Stimulated activated naive CD8-positive, alpha-beta T cell treated with anti-CD3 and anti-CD28 coated beads, Interleukin-15, amount 100 ng/mL, for 72 hours (primary cell): ENCODE measurements around the gene PTRH2.

Experiments used
- ATAC-seq: fragments of 150-1000 bp; cut with Tn5 transposase; 2 replicates; pipeline ENCODE4 v1.10.0; 2021; ENCODE audit warnings: mild to moderate bottlenecking, moderate library complexity
- DNase-seq, 2 donors: peaks; one replicate each; pipeline ENCODE4 v3.0.0; 2021 to 2022
- H3K27ac Mint-ChIP-seq, 2 donors: one replicate each; pipeline ENCODE4 v1.8.0; 2022; ENCODE audit warnings: mild to moderate bottlenecking in 2 of 2, mixed read lengths in 2 of 2, moderate library complexity in 2 of 2
- H3K27me3 Mint-ChIP-seq: one replicate; pipeline ENCODE4 v1.8.0; 2022; ENCODE audit warnings: mixed read lengths
- H3K4me1 Mint-ChIP-seq: one replicate; pipeline ENCODE4 v1.8.0; 2022; ENCODE audit warnings: mild to moderate bottlenecking, mixed read lengths
- H3K4me3 Mint-ChIP-seq, 2 donors: one replicate each; pipeline ENCODE4 v1.8.0; 2022; ENCODE audit warnings: mild to moderate bottlenecking in 2 of 2, mixed read lengths in 2 of 2, moderate library complexity in 1 of 2
- H3K9me3 Mint-ChIP-seq, 2 donors: one replicate each; pipeline ENCODE4 v1.8.0; 2022; ENCODE audit warnings: mixed read lengths in 2 of 2

Gene PTRH2

GRCh38 chr17:59696682-59697277 is 10.4 kb downstream of the PTRH2 start:
- Mint-ChIP-seq H3K4me1 (peaks cover 60% of the 10 kb centered on the region), H3K27me3 (no peaks in the 10 kb centered on the region), H3K9me3 (no peaks in the 10 kb centered on the region), H3K27ac (peak overlapping the region; percentile 92 to 94), H3K4me3 (no peak overlapping the region)
- DNase-seq (no peak), ATAC-seq (no peak)

GRCh38 chr17:59695945-59696681 is 11.1 kb downstream of the PTRH2 start:
- peak overlapping the region; percentile 92 to 94 for H3K27ac Mint-ChIP-seq
- ATAC-seq = peak; percentile 57
- H3K27me3 Mint-ChIP-seq = no peaks in the 10 kb centered on the region
- H3K4me3 Mint-ChIP-seq = no peak overlapping the region
- H3K4me1 Mint-ChIP-seq = peaks cover 53% of the 10 kb centered on the region
- no peaks in the 10 kb centered on the region for H3K9me3 Mint-ChIP-seq
- no peak for DNase-seq

- ATAC-seq = no peak
- no peak for DNase-seq
- no peaks in the 10 kb centered on the region for H3K27me3 Mint-ChIP-seq
- peak overlapping the region; percentile 57 to 93 for H3K27ac Mint-ChIP-seq
- no peaks in the 10 kb centered on the region for H3K9me3 Mint-ChIP-seq
- H3K4me3 Mint-ChIP-seq = no peak overlapping the region
- H3K4me1 Mint-ChIP-seq = peaks cover 36% of the 10 kb centered on the region
Observed at GRCh38 chr17:59694344-59694743, 12.9 kb downstream of the PTRH2 start.

DNA sequence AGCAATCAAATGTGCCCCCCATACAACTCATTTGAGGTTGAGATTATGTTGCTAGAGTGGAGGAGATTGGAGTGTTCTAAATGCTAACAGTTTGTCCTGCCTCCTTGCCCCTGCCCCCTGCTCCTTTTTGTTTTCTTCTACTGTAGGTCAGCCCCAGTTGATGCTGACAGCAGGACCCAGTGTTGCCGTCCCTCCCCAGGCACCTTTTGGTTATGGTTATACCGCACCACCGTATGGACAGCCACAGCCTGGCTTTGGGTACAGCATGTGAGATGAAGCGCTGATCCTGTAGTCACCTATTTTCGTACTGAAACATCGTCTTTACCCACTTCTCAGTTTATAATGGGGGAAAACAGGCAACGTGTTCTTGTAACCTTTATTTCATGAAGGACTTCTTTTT is 13.6 kb downstream of the PTRH2 start:
- no peaks in the 10 kb centered on the region for H3K9me3 Mint-ChIP-seq
- H3K27ac Mint-ChIP-seq = peak overlapping the region; percentile 4 to 56
- peaks cover 28% of the 10 kb centered on the region for H3K4me1 Mint-ChIP-seq
- no peak overlapping the region for H3K4me3 Mint-ChIP-seq
- no peak for DNase-seq
- no peak for ATAC-seq
- no peaks in the 10 kb centered on the region for H3K27me3 Mint-ChIP-seq

- peaks cover 8% of the 10 kb centered on the region for H3K4me1 Mint-ChIP-seq
- H3K9me3 Mint-ChIP-seq = no peaks in the 10 kb centered on the region
- no peaks in the 10 kb centered on the region for H3K27me3 Mint-ChIP-seq
- H3K27ac Mint-ChIP-seq = peak overlapping the region in 1 of 2 donors; percentile 93
- no peak for DNase-seq
- ATAC-seq = no peak
- H3K4me3 Mint-ChIP-seq = no peak overlapping the region
Observed at GRCh38 chr17:59688496-59688895, 18.7 kb downstream of the PTRH2 start.

DNA sequence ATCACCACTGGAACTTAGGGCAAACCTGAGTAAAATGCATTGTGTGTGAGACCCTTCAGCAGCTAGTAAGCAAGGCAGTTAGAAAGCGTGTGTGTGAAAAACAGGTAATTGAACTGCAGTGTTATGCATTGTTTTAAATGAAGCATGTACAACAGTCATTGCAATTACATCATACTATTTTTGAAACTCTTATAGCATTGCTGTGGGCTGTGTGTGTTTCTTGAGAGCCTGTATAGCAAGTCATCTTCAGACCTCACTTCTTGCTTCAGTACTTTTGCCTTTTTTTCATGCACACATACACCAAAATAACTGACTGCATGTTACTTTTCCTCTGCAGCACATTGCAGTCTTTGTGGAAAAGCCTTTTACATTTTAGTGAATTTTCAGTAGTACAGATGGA is 19.2 kb downstream of the PTRH2 start:
- Mint-ChIP-seq H3K9me3 (no peaks in the 10 kb centered on the region), H3K4me3 (no peak overlapping the region), H3K27ac (peak overlapping the region in 1 of 2 donors; percentile 76), H3K4me1 (peaks cover 8% of the 10 kb centered on the region), H3K27me3 (no peaks in the 10 kb centered on the region)
- ATAC-seq (peak; percentile 60), DNase-seq (no peak)

GRCh38 chr17:59684967-59685366 is 22.3 kb downstream of the PTRH2 start:
- no peak overlapping the region for H3K27ac Mint-ChIP-seq
- H3K4me3 Mint-ChIP-seq = no peak overlapping the region
- H3K4me1 Mint-ChIP-seq = peaks cover 8% of the 10 kb centered on the region
- DNase-seq (no peak), ATAC-seq (no peak)
- H3K9me3 Mint-ChIP-seq = no peaks in the 10 kb centered on the region
- H3K27me3 Mint-ChIP-seq = no peaks in the 10 kb centered on the region

DNA sequence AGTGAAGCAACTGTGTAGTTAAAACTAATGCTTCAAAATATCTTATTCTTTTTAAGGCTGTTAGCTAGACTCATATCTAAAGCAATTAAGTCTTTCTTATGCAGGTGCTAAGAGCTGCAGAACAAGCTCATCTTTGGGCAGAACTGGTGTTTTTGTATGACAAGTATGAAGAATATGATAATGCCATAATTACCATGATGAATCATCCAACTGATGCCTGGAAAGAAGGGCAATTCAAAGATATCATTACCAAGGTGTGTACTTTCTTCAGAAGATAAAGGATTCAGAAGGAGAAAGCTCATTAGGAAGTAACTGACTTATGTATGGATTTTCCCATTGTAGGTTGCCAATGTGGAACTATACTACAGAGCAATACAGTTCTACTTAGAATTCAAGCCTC is 23.9 kb downstream of the PTRH2 start:
- ATAC-seq (no peak), DNase-seq (no peak)
- Mint-ChIP-seq H3K27ac (no peak overlapping the region), H3K9me3 (no peaks in the 10 kb centered on the region), H3K4me3 (no peak overlapping the region), H3K27me3 (no peaks in the 10 kb centered on the region), H3K4me1 (peaks cover 8% of the 10 kb centered on the region)

DNA sequence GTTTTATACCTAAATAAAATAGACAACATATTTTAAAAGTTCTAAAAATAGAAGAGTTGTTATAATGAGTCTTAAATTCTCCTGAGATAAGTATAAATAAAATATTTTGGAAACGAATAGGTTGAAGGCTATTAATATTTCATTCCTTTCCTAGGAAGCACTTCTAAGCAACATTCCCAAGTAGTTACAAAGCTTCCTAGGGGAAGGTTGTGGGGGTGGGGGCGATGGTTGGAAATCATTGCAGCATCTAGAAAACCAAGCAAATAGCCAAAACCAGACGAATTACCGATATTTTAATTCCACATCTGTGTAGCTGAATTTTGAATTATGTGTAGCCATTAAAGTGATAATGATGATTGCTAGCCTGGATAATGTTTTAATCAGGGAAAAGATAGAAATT is 26.9 kb downstream of the PTRH2 start:
- Mint-ChIP-seq H3K4me1 (no peaks in the 10 kb centered on the region), H3K4me3 (no peak overlapping the region), H3K9me3 (no peaks in the 10 kb centered on the region), H3K27me3 (no peaks in the 10 kb centered on the region), H3K27ac (no peak overlapping the region)
- no peak for ATAC-seq
- no peak for DNase-seq

DNA sequence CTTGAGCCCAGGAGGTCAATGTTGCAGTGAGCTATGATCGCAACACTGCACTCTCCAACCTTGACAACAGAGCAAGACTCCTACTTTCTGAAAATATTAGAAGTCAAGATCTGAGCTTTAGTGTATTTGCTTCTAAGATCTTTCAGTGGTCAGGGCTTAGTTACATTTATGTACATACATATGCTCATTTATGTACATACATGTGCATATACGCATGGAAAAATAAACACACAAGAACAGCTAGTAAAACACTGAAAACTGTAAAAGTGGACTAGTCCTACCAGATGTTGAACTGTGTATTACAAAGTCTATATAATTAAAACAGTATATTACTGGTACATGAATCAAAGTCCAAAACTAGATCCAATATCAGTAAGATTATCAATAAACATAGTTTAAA is 28.3 kb downstream of the PTRH2 start:
- no peaks in the 10 kb centered on the region for H3K27me3 Mint-ChIP-seq
- H3K27ac Mint-ChIP-seq = peak overlapping the region in 1 of 2 donors; percentile 19
- no peaks in the 10 kb centered on the region for H3K9me3 Mint-ChIP-seq
- DNase-seq (no peak), ATAC-seq (no peak)
- no peak overlapping the region for H3K4me3 Mint-ChIP-seq
- no peaks in the 10 kb centered on the region for H3K4me1 Mint-ChIP-seq

- Mint-ChIP-seq H3K4me1 (no peaks in the 10 kb centered on the region), H3K9me3 (no peaks in the 10 kb centered on the region), H3K27ac (peak overlapping the region; percentile 85 to 95), H3K27me3 (no peaks in the 10 kb centered on the region), H3K4me3 (no peak overlapping the region)
- no peak for DNase-seq
- ATAC-seq = no peak
Observed at GRCh38 chr17:59676716-59677115, 30.5 kb downstream of the PTRH2 start.

GRCh38 chr17:59675231-59675630 is 32.0 kb downstream of the PTRH2 start:
- Mint-ChIP-seq H3K27ac (peak overlapping the region in 1 of 2 donors; percentile 27), H3K9me3 (no peaks in the 10 kb centered on the region), H3K4me3 (no peak overlapping the region), H3K4me1 (peaks cover 2% of the 10 kb centered on the region), H3K27me3 (no peaks in the 10 kb centered on the region)
- no peak for ATAC-seq
- DNase-seq = no peak

DNA sequence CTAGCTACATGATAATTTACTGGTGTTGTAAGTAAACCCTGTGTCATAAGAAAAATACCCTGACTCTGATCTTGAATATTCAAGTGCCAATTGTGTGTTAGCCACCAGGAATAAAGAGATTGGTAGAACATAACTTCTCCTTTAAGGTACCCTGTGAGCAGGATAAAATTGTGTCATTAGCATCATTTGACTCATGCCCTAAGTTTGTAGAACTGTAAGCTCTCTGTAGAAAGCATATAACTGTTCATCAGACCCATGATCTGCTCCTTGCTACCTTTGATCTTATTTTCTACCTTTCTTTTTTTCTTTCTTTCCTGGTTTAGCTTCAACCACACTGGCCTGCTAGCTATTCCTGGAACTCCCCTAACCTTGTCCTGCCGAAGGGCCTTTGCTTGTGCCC is 35.8 kb downstream of the PTRH2 start:
- H3K27me3 Mint-ChIP-seq = no peaks in the 10 kb centered on the region
- H3K4me3 Mint-ChIP-seq = no peak overlapping the region
- DNase-seq = no peak
- H3K27ac Mint-ChIP-seq = peak overlapping the region; percentile 0 to 8
- peaks cover 15% of the 10 kb centered on the region for H3K4me1 Mint-ChIP-seq
- no peak for ATAC-seq
- H3K9me3 Mint-ChIP-seq = no peaks in the 10 kb centered on the region

GRCh38 chr17:59669944-59670343 is 37.3 kb downstream of the PTRH2 start:
- Mint-ChIP-seq H3K27me3 (no peaks in the 10 kb centered on the region), H3K4me1 (peaks cover 15% of the 10 kb centered on the region), H3K27ac (peak overlapping the region; percentile 6 to 19), H3K9me3 (no peaks in the 10 kb centered on the region), H3K4me3 (no peak overlapping the region)
- DNase-seq (no peak), ATAC-seq (no peak)

DNA sequence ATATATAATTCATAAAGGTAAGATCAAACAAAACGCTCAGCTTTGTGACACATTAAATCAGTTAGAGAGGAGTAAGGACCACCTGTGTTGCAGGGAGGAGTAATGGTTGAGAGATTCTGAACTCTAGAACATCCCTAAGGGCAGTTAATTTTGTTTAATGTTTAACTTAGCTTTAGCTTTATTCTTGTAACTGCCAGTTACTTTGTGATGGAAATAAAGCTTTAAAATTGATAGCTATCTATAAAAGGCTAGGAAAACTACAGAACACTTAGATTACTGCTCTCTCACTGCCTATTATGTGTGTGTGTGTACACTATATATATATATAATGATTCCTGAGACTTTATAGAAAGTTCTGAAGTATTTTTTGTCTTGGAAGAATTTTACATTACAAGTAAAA is 37.8 kb downstream of the PTRH2 start:
- no peak for ATAC-seq
- H3K27me3 Mint-ChIP-seq = no peaks in the 10 kb centered on the region

GRCh38 chr17:59668816-59669215 is 38.4 kb downstream of the PTRH2 start:
- H3K9me3 Mint-ChIP-seq = no peaks in the 10 kb centered on the region
- ATAC-seq (no peak), DNase-seq (no peak)

More for the DNA sequence above, 37.8 kb downstream of the PTRH2 start:
- DNase-seq = no peak
- H3K4me3 Mint-ChIP-seq = no peak overlapping the region
- peaks cover 15% of the 10 kb centered on the region for H3K4me1 Mint-ChIP-seq
- H3K27ac Mint-ChIP-seq = peak overlapping the region in 1 of 2 donors; percentile 65
- no peaks in the 10 kb centered on the region for H3K9me3 Mint-ChIP-seq

More at GRCh38 chr17:59668816-59669215, 38.4 kb downstream of the PTRH2 start:
- no peak overlapping the region for H3K27ac Mint-ChIP-seq
- peaks cover 15% of the 10 kb centered on the region for H3K4me1 Mint-ChIP-seq
- no peak overlapping the region for H3K4me3 Mint-ChIP-seq
- no peaks in the 10 kb centered on the region for H3K27me3 Mint-ChIP-seq
